GM21447 (cell line): ENCODE results near the gene CRABP1.

ENCODE experiments used
- ATAC-seq: cut with Tn5 transposase; IDR thresholded peaks from one replicate; pipeline ENCODE4 v1.9.1; 2021; ENCODE audit not compliant: unreplicated experiment

The CRABP1 gene

DNA sequence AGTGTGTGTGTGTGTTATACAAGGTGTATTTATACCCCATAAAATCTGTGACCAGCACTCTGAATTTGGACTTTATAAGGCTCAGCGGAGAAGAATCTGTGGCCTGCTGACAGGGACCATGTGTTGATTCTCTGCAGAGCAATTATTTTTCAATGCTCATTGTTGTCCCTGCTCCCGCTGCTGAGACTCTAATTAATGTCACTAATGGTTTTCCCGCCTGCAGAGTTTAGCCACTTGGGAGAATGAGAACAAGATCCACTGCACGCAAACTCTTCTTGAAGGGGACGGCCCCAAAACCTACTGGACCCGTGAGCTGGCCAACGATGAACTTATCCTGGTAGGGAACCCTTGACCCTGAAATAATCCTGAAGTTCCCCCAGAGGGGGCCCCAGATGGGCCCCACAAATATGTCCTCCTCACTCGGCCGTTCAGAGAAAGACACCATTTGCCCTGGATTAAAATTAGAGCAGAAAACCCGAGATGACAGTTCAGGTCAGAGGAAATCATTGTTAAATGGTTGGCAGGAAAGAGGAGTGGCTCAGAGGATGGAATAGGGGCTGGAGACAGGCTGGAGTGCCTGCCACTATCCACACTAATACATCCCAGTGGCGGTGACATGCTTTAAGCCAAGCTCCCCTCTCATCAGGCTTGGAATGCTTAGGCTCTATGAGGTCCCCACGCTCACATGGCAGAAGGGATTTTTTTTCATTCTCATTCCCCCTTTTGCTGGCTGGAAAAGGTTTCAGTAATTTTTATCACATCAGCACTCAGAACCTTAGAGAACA lies 3.3 kb downstream of the CRABP1 start:
- ATAC-seq = no peak

DNA sequence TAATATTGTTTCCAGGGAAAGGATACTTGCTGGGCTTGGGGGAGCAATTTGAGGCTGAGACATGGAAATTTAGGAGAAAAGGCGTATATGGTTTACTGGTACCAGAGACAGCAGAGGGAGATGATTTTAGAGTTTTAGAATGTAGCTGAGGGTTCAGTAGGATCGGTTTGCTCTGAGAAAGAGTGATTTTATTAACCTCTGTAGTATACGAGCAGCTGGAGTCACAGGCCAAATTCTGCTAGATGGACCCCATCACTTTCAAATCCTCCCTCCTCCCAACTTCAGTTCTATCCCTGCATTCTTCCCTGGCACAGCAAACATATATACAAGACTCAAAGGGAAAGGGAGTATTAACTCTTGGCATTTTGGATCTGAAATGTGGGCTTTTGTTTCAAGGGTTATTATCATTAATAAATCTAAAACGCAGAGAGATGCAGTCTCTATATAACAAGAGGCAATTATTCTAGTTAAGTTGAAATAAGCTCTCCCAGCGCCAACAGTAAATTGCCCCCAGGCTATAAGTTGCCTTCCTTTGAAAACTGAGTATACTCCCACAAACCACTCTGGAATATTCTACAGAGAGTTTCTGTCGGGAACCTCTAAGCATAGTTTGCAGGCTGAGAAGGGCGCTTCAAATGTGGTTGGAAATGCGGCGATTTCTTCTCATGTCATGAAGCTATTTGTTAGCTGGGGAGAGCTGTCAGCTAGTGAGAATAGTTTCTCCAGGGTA lies 5.4 kb downstream of the CRABP1 start:
- ATAC-seq = no peak

DNA sequence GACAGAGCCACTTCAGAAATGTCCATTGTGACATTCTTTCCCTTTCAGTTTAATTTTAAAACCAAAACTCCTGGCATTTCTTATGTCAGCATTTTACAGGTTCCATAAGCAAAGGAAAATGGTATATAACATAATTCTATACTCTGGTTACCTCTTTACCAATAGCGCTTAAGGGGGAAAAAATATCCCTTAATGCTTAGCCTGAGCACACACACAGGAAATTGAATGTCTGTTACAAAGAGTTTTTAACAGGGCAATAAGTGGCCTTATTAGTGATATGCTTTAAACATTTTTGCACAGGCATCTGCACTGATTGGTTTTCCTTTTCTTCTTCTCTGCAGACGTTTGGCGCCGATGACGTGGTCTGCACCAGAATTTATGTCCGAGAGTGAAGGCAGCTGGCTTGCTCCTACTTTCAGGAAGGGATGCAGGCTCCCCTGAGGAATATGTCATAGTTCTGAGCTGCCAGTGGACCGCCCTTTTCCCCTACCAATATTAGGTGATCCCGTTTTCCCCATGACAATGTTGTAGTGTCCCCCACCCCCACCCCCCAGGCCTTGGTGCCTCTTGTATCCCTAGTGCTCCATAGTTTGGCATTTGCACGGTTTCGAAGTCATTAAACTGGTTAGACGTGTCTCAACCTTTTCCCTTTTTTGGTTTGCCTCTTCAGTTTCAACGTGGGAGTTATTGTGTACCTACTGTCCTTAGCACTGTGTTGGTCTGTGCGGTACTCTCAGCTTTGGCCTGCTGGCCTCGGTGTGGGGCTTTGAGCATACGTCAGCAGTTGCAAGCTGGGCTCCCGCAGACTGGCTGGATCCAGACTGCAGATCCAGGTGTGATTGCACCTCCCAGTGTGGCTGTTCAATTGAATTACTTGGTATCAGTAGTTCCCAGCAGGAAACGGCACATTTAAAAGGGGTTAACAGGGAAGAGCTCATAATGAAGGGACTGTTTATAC lies 7.7 kb downstream of the CRABP1 start:
- ATAC-seq = no peak

DNA sequence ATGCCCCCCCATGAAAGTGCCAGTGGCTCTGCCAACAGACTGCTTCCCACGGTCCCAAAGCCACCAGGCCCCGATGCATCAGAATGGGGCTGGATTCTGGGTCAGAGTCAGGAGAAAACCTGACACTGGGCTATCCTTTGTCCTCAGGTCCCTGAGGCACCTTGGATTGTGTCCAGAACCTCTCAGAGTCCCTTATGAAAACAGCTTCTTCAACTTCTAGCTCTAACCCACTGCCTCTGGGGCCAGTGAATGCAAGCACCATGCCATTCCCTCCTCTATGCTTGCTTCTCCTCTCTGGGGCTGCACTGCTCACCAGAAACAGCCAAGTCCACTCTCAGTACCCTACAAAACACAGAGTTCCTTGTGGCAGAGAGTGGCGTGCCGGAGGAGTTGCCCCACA lies 9.9 kb downstream of the CRABP1 start:
- ATAC-seq = no peak

DNA sequence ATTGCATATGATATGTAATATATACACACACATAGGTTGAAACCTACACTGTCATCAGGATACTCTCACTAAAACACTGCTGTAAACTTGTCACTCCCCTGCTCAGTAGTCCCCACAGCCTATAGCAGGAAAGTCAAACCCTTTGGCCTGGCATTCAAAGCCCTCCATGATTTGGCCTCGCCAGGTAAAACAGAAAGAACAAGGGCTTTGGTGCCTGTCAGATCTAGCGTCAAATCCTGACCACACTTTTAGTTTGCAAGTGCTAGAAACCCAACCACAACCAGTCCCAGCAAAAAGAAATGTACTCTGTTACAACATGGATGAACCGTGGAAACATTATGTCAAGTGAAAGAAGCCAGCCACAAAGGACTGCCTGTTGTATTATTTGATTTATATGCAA lies 11.4 kb downstream of the CRABP1 start:
- no peak for ATAC-seq

DNA sequence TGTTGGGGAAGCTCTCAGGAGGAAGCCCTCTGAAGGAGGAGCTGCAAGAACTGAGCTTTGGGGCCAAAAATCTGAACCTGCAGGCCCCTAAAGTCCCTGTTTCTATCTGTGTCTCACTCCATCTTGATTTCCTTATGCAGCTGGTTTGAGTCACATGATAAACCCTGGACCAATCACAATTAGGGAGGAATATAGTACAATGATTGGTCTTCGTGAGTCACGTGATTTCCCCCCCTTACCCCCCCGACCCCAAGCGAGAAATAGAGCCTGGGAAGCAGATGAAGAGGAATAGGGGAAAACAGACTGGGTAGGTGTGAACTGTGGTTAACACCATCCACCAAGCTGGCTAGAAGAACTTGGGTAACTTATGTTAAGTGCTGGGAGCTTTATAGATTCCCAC lies 12.9 kb downstream of the CRABP1 start:
- no peak for ATAC-seq

DNA sequence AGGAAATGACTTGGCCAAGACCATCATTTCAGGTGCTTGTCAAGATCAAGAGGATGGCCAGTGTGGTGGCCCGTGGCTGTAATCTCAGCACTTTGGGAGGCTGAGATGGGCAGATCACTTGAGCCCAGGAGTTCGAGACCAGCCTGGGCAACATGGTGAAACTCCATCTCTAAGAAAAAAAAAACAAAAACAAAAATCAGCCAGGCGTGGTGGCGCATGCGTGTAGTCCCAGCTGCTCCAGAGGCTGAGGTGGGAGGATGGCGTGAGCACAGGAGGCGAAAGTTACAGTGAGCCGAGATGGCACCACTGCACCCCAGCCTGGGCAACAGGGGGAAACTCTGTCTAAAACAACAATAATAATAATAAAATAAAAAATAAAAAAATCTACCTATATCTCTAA lies 15.0 kb downstream of the CRABP1 start:
- no peak for ATAC-seq

DNA sequence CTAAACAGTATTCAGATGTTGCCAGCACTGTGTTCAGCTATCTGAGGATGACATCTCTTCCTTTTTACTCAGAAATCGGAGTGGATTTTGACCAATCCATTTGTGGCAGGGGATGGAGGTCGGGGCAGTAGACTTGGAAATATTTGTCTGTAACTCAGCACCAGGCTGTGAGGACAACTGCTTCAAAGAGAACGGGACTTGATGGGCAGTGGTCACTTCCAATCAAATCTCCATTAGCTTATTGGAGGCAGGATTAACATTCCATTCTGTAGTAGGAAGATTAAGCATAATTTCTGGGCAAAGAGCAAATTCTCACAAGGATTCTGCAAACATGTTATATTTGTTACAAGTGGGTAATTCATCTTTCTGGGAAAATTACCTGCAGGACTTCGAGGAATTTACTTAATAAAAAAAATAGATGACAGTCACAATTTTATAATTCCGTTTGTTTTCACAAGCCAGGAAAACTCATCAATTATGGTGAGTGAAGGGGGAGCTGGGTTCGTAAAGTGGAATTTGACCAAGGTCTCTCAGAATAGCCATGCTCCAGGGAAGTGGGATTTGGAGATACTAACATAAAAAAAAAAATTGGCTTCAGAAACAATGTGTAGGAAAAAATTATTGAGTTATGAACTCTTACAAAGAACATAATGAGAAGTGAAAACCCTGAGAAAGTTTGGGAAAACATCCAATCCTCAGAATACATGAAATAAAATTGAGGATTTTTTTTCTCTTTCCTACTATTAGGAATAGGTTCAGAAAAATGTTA lies 18.1 kb downstream of the CRABP1 start:
- no peak for ATAC-seq

DNA sequence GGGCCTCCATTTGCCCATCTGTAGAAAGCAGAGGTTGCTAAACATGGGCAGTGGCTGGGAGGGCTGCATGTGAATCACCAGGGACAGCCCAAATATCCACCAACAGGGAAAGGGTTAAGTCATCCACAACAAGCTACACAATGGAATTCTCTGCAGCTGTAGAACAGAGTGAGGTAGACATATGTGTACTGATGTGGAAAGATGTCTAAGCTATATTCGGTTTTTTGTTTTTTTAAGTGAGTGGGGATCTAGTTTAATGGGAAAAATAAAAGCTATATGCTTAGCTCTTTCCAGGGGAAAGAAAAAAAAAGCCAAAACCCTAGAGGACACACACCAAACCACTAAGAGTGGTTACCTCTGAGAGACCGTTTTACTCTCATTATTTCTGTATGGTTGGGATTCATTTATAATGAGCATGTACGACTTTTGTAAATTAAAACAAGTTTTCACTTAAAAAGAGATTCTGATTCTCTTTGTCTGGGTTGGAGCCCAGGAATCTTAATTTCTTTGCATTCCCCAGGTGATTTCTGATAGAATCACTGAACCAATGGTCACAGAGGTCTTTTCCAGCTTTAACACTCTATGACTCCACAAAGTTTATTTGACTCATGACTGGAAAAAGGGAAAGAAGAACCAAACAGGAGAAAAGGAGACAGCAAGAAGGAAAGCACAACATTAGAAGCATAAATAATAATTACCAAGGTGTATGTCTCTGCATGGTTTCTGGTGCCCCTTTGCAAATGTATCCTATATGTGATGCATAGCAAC lies 19.1 kb downstream of the CRABP1 start:
- ATAC-seq = no peak

DNA sequence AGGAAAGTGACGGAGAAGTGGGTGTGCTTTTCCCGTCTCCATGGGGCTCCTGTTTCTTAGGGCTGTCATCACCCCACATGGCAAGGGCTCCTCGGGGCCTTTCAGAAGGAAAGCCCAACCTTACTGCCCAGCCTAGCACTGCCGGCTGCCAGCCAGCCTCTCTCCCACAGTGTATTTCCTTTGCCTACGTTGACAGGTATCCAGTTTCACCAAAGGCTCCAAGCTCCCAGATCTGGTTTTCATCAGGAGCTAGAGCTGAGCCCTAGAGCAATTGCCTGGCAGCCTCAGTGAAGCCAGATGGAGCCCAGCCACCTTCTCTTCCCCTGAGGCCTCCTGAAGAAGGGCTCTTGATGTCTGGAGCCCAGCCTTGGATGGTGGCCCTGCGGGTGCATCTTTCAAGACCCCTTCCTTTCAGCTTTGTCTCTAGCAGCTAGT lies 20.2 kb downstream of the CRABP1 start:
- ATAC-seq = no peak

DNA sequence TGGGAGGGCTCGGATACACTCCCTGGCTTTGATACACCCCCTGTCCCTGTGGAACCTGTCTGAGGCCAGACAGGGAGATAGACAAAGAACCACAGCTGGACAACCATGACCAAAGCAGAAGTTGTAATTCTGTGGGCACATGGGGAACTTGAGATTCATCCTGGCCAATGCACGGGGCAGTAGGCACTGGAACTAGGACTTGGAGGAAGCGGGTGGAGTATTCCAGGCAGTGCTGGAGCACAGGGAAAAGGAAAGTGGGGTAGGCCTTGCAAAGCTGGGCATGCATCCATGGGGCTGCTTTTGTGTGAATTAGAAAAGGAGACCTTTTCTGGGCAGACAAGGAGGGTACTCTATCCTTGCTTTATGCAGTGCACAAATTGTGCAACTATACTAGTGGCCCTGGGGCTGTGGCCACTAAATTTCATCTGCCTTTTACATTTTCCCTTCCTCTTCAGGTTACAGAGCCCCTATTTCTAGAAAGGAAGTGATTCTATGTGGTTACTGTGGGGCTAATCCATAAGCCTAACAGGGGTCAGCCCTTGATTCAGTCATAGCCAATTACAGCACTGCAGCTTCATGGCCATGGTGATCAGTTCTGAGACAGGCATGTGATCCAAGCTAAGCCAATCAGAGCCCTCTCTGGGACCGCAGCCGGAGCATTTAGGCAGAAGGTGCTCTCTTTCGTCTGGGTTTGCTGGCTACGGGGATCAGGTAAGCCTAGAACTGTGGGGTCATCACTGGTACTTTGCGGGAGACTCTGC lies 21.0 kb downstream of the CRABP1 start:
- no peak for ATAC-seq

DNA sequence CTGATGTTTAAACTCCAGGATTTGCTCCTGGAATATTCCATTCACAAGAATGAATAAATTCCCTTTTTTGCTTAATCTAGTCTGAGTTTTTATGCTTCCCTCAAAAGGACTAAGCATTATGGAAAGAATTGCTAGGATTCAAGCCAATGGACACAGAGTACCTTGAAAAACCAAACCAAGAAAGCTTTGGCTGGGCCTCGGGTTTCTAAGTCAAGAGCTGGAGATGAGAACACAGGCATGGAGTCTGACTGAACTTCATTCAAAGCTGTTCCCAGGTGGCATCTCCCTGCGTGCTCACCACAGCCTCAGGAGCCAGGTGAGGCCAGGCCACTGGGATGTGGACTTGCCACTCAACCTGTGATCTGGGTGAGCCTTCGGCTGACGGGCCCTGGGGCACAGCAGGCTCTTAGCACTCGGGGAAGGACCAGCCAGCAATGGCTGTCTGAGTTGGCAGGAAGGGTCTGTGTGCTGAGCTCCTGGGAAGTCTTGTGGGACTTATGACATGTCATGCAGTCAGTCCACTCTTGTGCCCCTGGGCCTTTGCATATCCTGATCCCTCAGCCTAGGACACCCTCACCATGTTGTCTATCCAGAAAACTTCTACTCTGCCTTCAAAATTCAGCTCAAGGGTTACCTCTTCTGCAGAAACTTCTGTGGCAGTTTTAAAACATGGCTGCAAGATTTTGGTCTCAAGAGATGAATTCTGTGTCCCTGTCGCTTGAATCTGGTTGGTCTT lies 21.8 kb downstream of the CRABP1 start:
- no peak for ATAC-seq

DNA sequence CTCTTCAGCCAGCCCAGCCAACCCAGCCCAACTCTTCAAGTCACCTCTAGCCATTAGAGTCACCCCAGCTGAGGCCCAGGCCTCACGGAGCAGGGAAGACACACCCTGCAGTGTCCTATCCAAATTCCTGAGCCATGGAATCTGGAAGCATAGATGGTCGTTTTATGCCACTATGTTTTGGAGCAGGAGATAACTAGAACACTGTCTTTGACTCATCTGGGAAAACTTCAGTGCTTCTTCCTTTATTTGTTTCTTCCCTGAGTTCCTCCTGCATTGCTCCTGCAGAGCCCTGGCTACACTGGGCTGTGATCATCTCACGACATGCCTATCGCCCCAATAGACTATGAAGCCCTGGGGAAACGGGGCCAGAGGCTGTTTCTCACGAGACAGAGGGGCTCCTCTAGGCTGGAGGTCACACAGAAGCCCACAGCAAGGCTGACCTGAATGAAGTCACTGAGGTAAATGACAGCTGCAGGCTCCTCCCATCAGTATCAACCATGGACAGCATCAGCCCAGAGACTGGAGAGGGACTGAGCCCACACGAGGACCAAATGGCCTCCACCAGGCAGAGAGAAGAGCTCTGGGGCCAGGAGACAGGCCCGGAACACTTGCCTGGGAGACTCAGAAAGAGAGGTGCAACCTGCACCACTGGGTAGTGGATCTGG lies 22.7 kb downstream of the CRABP1 start:
- ATAC-seq = no peak

DNA sequence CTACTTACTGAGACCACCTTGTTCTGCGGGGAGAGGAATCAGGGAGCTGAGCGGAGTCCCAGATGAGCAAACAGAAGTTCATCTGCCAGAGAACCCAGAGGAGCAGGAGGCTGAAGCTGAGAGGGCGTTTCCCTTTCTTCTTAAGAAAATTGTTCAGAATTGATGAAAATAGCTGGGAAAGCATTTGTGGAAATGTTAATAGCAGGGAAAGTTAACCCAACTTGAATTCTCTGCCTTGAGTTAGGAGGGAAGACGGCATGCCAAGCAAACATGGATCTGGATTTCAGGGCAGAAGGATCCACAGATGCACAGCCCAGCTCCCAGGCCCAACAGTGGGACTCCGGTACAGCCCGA lies 23.2 kb downstream of the CRABP1 start:
- ATAC-seq = no peak

DNA sequence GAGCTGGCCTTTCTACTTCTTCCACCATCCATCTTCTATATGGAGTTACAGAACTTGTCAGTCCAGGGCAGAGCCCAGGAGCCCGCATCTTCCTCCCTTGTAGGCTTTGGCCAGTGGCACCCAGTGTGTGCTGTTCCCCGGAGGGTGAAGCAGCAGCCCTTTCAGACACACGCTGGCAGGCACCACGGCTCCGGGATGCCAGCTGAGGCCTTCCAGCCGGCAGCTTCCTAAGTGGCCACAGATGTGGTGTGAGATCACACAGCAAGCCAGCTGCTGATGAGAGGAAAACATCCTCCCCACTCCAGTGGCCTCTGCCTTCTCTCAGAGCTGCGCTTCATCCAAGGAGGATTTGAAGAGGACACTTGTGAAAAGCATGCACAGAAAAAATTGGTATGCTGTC lies 24.1 kb downstream of the CRABP1 start:
- no peak for ATAC-seq

DNA sequence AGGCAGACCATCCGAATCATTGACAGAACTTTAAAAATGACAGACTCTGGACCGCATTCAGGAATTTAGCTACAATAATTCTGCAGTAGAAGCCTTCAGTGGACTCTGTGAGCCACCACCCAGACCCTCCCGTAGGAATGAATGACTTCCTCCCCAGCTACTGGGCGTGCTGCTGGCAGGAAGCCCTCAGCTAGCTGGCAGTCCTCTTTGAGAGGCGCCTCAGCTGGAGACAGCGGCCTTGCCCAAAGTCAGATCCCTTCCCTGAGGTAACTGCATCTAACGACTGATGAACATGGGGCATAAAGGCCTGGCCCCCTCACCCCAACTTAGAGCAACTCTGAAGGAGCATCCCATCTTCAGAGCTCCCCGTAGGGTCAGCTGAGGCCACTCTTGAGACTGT lies 25.8 kb downstream of the CRABP1 start:
- ATAC-seq = no peak

DNA sequence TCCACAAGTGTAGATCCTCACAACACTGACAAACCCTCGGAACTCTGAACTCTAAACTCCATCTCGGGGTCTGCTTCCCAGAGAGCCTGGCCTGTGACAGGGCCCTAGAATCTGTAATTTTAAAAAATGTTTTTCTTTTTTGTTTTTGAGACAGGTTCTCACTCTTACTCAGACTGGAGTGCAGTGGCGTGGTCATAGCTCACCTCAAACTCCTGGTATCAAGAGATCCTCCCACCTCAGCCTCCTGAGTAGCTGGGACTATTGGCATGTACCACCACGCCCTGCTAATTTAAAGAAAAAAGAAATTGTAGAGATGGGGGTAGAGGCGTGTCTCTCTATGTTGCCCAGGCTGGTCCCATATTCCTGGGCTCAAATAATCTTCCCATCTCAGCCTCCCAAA lies 26.2 kb downstream of the CRABP1 start:
- ATAC-seq = no peak

DNA sequence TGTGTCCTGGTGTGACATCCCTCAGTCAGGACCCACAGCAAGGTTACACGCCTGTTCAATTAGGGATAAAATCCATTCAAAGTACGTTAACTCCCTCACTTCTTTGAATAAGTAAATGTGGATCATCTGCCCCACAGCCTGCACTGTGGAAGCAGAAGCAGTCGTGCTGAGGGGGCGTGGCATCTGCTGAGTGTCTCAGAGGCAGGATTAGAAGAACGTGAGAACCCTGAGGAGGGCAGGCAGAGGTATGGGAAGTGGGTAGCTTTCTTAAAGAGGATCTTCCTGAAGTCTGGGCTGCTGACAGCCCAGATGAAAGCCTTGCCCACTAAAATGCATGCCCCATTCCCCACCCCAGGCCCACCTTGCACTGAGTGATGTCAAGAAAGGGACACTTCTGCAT lies 28.5 kb downstream of the CRABP1 start:
- ATAC-seq = no peak
